ENCODE results near the gene GRIA1.

The GRIA1 gene

GRCh38 chr5:153552886-153553285, 62.4 kb downstream of the GRIA1 start:
- no peak for DNase-seq

GRCh38 chr5:153555420-153556114, 65.1 kb downstream of the GRIA1 start:
- no peak for DNase-seq

- DNase-seq: no peak
These were observed 68.5 kb downstream of the GRIA1 start for GRCh38 chr5:153558957-153559356.

DNA sequence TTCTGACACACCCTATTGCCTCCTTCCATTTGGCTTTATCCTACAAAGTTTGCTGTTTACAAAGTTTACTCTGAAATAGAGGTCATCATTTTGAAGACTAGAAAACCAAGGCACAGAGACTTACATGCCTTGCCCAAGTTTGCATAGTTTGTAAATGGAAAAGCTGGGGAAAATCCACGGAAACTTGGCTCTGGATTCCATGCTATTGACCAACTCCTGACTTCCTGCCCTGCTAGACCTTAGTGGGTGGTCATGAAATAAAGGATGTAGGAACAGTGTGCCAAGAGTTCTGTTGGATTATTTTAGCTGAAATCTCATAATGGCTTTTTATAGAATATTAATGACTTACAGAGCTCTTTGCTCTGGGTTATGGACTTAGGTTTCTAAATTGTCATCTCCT, 69.5 kb downstream of the GRIA1 start:
- DNase-seq: no peak

GRCh38 chr5:153562189-153562588, 71.7 kb downstream of the GRIA1 start:
- no peak for DNase-seq

GRCh38 chr5:153565822-153566221, 75.4 kb downstream of the GRIA1 start:
- DNase-seq: no peak

GRCh38 chr5:153569036-153569435, 78.6 kb downstream of the GRIA1 start:
- no peak for DNase-seq

GRCh38 chr5:153571162-153571561, 80.7 kb downstream of the GRIA1 start:
- no peak for DNase-seq

GRCh38 chr5:153572411-153573145, 82.1 kb downstream of the GRIA1 start:
- DNase-seq: no peak

DNA sequence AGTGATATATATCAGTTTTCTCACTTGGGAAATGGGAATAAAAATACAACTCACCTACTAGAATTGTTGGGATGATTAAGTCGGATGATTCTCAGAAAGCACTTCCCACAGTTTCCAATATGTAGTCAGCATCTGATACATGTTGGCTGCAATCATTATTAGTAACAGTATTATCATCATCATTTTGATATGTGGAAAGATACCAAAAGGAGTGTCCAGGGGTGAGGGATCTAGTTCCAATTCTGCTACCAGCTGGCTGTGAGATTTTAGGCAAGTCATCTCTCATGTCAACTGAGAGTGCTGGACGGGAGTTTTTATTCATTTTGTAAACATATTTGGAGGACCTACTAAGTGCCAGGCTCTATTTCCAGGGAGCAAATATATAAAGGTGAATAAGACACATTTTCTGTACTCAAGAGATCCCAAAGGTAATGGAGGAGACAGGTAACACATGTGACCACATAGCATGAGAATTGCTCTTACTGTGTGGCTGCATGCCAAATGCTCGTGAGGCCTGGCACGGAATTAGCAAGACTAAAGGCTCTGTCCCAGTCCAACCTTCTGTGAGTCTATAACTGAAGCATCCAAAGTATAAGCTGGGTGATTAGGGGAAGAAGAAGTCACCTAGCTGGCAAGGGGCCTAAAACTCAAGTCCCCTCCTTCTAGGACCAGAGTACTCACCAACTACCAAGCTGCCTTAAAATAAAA, 83.0 kb downstream of the GRIA1 start:
- DNase-seq: no peak

- no peak for DNase-seq
These were observed 93.9 kb downstream of the GRIA1 start for GRCh38 chr5:153584126-153584959.

DNA sequence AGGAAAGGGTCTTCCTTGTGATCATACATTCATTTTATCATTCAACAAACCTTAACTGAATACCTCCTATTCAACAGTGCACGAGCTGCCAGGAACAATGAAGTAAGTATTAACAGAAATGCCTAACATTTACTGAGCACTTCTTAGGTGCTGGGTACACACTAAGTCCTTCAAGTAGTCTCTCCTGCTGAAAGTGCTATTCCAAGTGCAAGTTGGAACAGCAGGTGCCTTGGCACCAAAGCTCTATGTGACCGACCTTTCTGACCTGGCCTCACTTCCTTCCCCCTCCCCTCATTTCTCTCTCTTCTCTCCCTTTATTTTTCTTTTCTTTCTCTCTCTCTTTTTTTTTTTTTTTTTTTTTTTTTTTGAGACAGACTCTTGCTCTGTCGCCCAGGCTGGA, 94.5 kb downstream of the GRIA1 start:
- no peak for DNase-seq

- DNase-seq: no peak
These were observed 95.3 kb downstream of the GRIA1 start for GRCh38 chr5:153585622-153586277.

DNA sequence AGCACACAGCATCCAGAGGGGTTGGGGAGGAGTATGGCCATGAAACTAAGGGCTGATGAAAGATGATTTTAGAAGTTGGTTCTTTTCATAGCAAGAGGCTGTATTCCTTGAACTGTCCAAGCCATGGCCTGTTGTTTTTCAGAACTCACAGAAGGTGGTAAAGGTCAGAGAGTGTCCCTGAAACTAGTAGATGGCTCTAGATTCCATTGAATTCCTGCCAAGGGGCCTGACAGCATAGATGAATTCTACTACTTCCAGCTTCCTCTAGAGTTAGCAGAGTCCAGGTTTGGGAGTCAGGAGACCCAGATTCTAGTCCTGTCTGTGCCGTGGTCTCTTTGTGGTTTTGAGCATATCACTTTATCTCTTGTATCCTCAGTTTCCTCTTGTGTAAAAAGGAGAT, 101.6 kb downstream of the GRIA1 start:
- no peak for DNase-seq

DNA sequence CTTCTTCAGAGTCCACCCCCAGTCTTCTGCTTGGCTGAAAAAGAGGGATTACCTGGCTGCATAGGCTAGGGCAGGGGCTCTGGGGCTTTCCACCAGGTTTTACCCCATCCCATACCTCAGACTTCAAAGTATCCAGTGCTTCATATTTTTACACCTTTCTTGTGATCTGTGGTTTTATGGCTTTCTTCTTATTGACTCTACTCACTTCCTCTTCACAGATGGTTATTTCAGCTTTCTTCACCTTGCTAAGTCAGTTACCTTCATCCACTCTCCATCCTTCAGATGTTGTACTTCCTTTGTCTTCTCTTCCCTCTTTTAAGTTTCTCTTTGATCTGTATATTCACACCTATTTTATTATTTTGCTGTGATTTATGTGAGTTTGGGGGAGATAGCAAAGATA, 104.3 kb downstream of the GRIA1 start:
- no peak for DNase-seq

DNA sequence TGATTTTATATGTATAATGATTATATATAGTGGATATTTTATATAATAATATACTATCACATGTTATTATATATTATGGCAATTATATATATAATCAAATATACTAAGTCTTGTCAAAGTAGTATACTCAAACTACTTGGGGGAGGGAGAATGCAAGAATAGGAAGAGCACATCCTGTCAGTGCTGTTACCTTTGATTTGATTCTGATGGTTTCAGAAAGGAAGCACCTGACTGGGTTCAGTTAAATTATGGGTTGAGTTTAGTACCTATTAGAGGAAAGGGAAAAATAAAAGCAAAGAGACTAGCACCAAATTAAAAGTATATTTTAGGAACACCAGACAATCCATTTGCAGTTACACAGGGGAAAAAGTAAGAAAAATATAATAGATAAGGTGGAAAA, 107.6 kb downstream of the GRIA1 start:
- no peak for DNase-seq

DNA sequence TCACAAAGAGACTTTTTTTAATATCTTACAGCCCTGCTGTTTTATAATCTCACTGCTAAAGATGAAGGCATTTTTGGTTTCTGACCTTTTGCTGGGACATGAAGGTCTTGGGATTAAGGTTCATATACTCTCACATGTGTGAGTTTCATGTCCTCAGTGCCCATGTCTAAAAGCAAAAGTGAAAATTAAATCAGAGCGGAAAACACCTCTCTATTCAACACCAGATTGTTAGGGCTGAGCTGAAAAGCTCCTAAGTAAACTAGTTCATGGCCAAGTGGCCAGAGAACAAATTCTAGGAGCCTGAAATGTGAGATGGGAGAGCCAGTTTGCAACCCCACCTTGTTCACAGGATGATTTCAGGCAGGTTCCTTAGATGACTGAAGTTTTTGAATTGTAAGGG, 110.9 kb downstream of the GRIA1 start:
- no peak for DNase-seq

DNA sequence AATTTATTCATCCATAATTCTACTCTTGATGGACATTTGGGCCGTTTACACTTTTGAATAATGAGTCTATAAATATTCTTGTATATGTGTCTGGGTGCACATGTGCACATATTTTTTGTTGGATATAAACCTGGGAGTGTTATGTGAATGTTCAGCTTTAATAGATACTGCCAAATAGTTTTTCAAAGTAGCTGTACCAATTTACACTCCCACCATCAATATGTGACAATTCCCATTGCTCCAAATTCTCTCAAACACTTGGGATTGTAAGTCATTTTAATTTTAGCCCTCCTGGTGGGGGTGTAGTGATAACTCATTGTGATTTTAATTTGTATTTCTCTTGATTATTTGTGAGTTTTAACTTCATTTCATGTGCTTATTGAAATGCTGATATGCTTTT, 114.9 kb downstream of the GRIA1 start:
- no peak for DNase-seq

GRCh38 chr5:153610009-153610408, 119.5 kb downstream of the GRIA1 start:
- no peak for DNase-seq

DNA sequence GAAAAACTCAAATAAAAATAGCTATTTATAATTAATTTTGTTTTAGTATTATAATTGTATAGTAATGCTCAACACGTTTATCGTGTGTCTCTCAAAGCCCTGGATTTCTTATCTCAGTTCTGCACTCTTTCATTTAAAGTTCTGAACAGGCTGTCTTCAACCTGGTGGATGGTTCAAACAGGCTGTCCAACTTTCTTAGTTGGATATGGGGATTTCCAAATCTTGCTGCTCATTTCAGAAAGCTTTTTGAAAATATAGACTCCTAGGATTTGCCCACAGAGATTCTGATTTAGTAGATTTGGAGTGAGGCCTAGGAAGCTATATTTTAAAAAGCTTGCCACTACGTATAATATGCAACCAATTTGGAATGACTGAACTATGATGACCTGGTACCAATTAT, 120.3 kb downstream of the GRIA1 start:
- DNase-seq: no peak

DNA sequence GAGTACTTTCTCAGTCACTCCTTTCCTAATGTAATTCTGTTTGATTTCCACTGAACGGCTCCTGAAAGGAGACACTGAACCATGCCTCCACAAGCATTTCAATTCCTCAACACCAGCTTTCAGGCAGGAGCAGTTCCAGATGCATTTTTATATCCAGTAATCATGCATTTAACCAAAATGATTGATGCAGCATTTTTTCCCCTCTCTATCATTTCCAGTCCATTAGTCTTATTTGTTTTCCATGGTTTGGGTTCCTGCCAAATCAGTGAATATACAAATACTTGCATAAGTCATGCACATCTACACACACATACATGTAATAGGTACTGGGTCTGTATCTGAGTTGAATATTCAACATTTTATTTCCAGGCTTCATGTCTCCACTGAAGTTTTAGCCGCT, 122.7 kb downstream of the GRIA1 start:
- peak; percentile 50 for DNase-seq

- no peak for DNase-seq
These were observed 123.2 kb downstream of the GRIA1 start for GRCh38 chr5:153613672-153614071.

DNA sequence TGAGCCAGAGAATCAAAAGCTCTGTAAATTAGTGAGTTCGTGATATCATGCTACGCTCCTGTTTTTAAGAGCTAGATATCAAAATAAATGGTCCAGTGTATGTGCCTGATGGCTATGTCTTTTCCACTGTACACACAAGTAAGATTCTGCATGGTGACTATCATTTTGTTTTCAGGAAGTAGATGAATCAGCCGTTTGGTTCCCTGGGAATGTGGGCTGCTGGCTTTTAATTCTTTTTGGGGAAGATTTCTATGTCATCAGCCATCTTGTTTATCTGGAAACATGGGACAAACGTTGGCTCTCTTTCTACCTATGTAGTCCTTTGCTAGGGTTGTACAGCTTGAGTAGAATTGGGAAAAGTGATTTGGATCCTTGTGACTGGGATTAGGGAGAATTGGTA, 126.7 kb downstream of the GRIA1 start:
- DNase-seq: no peak
